HTERT RPE-1 (cell line): ENCODE data around the gene CAMTA1.
"Not testable (repeated sequence)": the region's sequence is repeated elsewhere in the genome, so short reads cannot be mapped to it uniquely, and the experiment has no call there.

ENCODE experiments used
- in situ Hi-C: fragments of 300-500 bp; cut with MboI; formaldehyde crosslinking; loops from 4 replicates; pipeline ENCODE4 v1.14.3; 2020; ENCODE audit warnings: low sequenced_read_pairs

Gene CAMTA1

DNA sequence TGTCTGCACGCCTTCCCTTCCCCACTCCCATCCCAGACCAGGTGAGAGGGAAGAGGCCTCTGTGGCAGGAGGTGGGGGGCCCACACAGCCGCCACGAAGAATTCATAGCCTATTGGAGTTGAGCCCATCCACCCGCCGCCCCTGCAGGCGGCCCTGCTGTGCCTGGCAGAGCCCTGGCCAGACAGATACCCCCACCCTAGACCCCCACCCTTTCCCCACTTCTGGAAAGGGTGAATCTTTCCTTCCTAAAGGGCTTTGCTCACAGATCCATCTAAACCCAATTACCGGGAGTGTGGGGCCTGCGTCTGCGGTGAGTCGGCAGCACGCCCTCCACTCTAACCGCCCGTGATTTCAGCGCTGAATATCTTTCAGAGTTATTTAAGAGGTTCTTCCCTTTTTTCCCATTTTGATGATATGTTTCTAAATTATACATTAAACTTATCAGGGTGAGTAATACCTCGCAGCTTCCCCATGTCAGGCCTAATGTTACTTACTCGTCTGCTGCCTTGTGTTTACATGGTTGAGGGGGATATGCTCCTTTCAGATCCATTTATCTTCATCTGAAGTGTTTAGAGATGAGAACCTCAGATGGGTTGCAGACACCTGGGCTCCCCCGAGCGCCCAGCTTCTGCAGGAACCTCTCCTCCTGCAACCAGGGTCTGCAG is 802.0 kb downstream of the CAMTA1 start:
- in situ Hi-C loops: no loop called here

DNA sequence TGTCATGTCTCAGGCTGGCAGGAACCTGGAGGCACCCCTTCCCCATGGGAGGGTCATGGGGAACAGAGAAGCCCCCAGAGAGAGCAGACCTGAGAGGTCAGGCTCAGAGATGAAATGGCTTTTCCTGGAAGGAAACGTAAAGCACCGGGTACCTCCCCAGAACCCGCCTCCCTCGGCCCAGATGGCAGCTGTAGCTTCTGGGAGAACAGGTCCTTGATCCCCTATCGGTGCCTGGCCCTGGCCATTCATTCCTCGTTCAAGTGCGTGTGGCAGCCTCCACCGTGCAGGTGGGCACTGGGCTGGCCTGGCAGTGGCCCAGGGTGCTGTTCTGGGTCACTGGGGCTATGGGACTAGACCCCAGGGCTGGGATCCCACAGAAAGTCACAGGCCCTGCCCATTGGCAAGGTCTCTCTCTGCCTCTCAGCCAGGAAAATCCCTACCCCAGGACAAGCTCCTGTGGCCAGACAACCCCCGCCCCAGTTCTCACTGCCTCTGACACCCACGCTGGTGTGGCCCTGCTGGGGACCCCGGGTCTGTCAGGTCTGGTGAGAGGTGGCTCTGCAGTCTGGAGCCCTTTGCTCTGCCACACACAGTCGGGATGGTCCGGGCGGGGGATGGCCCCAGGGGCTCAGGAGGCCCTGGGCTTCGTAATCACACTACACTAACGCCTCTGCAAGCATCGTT is 802.7 kb downstream of the CAMTA1 start:
- in situ Hi-C loops: no loop called here

DNA sequence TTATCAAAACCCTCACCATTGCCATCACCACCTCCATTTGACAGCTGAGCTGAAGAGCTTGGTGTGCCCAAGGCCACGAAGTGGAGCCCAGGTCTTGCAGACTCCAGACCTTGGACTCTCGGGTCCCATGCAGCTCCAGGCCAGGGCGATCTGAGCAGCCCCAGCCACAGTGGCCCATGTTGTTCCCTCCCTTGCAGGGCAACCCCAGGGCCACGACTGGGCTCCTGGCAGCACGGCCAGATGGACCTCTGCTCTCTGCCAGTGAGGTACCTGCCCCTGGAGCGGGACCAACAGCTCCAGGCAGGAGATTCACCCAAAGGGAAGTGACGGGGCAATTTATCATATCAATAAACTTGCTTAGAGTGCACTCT is 803.2 kb downstream of the CAMTA1 start:
- in situ Hi-C loops: no loop called here

DNA sequence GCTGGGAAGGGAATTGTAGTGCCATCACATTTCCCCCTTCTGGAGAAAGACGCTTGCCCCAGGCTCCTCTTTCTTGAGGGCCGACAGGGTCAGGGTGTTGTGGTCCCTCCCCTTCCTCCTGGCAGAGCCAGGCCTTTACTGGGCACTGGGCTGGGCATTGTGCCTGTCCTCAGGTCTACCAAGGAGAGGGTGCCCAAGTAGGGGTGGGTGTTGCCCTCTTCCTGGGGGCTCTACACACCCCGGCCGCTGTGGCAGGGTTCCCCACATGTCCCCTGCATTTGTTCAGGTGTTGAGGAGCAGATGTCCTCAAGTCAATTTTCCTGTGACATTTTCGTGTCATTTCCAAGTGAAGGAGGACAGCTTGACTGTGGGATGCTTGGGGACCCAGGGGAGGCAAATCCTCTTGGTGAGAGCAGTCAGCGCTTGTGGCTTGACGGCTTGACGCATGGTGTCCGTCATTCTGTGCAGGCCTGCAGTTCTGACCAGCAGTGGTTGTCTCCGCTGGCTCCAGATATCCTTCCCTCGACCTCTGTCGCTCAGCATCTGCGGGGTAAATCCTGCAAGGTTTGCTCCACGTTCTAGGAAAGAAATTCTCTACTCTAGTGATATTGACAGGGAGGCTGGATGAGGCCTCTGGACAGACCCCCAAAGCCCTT is 804.0 kb downstream of the CAMTA1 start:
- in situ Hi-C loops: no loop called here

DNA sequence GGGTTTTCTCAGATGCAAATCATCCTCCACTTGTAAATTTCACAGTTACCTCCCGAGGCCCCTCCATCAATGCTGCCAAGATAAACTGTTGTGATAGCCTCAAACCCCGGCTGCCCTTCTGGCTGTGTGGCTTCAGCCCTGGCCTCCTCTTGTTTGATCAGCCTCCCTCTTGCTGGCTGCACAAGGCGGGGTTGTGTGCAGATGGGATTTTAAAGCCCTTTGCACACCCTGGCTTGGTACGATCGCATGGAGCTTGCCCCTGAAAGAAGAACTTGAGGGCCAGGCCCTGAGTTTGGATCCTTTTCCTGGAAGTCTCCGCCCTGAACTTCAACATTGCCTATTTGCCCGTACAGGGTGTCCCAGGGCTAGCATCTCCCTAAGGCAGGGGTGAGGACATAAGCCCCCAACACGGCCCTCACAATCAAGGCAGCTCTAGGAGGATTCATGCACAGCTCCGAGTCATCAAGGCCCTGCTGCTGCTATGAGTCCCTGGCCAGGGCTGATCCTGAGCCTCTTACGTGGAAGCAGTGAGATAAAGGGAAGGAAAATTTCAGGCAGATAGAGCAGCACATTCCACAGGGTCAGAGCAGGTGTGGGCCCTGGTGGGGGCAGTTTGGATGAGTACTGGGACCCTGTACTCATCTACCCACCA is 804.6 kb downstream of the CAMTA1 start:
- in situ Hi-C loops: no loop called here

DNA sequence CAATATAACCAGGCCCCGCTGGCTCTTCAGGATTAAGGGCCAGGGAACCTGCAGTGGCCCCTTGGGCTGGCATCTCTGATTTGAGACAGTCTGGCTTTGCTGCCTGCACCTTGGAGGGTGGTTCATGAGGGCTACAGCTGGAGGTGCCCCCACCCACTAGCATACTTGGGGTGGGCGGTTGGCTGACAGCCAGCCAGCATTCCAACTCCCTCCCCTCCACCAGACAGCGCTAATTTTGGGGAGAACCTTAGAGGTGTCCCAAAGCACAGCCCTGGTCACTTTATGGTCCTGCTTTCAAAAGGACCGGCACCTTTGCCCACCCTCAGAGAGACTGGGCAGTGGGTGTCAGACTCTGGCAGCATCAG is 805.2 kb downstream of the CAMTA1 start:
- in situ Hi-C loops: no loop called here

DNA sequence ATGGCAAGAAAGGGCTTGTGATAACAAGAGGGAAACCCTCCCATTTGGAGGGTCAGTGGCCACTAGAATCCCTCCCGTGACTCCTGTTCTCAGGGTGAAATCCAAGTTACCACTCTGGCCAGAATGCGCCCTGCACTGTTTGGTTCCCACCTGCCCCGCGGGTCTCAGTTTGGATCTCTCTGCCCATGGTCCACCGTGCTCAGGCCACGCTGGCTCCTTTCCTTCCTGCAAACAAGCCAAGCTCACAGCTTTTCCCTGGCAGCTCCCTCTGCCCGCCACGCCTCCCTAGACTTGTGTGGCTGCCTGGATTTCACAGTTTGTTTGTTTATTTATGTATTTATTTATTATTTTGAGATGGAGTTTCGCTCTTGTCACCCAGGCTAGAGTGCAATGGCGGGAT is 806.3 kb downstream of the CAMTA1 start:
- in situ Hi-C loops: no loop called here

DNA sequence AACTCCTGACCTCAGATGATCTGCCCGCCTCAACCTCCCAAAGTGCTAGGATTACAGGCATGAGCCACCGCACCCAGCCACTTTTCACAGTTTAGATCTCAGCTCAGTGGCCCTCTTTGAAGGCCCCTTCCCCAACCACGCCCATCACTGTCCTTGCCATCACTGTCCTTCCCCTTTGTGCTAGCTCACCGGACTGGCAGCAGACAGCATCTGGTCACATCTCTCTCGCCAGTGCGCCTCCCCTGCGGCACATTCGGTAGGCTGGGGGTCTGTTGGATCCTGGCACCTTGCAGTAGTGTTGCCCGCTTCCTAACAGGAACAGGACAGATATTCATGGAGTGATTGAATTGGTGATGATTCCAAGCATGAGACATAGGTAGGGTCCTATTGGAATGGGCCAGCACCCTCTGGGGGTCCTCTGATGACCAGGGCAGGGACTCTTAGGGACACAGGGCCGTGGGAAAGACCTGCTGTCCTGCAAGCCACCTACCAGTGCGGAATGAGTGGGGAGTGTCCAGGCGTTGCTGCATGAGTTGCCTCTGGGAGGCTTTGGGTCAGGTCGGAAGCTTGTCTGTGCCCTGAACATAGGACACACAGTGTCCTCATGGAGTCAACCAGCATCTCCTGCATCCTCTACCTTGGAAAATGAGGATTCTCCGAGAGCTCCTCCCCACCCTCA is 807.0 kb downstream of the CAMTA1 start:
- in situ Hi-C loops: no loop called here

DNA sequence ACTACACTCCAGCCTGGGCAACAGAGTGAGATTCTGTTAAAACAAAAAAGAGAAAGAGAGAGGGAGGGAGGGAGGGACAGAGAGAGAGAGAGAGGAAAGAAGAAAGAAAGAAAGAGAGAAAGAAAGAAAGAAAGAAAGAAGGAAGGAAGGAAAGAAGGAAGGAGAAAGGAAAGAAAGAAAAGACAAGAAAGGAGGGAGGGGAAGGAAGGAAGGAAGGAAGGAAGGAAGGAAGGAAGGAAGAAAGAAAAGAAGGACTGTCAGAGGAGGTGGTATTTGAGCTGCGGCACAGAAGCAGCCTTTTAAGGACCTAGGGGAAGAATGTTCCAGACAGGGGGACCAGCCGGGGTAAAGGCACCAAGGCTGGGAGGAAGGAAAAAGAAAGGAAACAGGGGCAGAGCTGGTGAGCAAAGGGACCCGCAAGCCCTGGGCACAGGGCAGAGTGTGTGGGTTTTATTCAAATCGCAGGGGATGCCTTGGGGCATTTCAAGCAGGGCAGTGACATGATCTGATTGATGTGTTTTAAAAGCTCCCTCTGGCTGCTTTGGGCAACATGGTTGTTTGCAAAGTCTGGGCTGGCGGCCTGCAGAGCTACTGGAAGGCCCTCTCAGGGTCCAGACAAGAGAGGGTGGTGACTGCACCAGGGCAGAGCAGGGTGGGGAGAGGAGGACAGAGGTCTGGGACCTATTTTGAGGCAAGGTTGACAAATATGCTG is 808.9 kb downstream of the CAMTA1 start:
- in situ Hi-C loops: no loop called here

DNA sequence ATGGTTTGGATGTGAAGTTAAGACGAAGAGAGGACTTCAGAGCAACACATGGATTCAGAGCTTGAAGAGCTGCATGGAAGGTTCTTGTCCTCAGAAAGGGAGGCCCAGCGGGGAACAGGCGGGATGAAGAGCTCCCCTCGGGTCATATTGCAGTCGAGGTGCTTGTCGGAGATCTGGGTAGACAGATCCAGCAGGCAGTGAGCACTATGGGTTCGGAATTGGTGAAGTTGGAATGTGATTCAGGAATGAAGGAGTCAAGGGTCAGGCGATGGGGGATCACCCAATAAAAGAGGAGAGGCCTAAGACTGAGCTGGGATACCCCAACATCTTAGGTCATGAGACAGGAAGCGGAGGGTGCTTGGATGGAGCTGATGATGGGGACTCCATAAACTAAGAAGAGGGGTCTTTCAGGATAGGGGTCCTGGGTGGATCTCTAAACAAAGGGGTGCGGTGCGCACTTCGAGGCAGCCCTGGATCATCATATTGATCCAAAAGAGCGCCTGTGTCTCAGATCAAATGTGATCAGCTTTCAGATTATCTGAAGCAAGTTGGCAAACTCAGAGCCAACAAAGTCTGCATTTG is 809.6 kb downstream of the CAMTA1 start:
- in situ Hi-C loops: no loop called here

DNA sequence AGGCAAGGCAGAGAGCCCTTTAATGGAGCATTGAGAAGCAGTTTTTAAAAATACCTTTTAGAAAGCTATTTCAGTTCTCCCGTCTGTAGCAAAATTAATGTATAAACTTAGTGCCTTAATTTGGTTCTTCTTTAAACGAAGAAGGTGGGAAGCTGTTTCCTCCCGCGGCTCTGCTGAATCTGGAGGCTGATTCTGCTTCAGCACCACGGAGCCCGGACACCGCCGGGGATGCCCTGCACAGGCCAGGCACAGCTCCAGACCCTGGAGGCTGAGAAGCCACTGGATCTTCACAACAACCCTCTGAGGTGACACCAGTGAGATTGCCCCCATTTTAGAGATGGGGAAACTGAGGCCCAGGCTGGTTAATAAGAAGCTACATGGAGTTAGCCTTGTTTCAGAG is 810.1 kb downstream of the CAMTA1 start:
- in situ Hi-C loops: no loop called here

DNA sequence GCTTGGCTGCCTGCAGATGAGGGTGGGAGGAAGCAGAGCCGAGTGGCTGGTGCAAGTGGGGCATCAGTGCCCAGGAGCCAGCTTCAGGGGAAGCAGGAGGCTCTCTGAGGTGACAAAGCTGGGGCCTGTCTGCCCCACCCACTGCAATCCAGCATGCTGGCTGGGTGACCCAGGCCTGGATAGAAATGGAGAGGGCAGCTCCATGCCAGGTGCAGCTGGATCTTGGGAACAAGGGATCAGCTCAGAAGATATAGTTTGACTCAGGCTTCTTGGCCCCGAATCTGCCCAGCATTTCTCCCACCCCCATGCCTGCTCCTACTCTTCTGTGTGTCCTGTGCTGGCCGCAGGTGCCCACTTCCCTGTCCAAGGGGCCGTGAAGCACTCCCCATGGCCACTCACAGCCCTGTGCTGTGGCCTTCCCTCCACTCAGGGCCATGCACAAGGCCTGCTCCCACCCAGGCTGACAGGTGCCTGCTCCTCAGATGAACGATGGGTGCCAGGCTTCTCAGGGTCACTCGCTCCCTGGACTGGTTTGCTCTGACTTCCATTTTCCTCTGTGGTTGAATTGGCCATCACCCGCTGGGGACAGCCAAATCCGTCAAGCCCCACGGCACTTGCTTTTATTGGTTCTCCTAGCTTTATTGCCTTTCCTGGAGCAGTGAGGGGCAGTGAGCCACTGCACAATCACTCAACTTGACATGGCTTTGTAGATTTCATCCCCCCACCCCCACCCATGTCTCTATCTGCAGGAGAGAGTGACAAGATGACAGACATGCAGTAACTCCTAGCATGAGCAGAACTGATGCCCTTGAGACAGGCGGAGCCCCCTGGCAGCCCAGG is 811.1 kb downstream of the CAMTA1 start:
- in situ Hi-C loops: no loop called here

DNA sequence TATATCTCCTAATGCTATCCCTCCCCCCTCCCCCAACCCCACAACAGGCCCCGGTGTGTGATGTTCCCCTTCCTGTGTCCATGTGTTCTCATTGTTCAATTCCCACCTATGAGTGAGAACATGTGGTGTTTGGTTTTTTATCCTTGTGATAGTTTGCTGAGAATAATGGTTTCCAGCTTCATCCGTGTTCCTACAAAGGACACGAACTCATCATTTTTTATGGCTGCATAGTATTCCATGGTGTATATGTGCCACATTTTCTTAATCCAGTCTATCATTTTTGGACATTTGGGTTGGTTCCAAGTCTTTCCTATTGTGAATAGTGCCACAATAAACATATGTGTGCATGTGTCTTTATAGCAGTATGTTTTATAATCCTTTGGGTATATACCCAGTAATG is 812.8 kb downstream of the CAMTA1 start:
- in situ Hi-C loops: not testable (repeated sequence)

DNA sequence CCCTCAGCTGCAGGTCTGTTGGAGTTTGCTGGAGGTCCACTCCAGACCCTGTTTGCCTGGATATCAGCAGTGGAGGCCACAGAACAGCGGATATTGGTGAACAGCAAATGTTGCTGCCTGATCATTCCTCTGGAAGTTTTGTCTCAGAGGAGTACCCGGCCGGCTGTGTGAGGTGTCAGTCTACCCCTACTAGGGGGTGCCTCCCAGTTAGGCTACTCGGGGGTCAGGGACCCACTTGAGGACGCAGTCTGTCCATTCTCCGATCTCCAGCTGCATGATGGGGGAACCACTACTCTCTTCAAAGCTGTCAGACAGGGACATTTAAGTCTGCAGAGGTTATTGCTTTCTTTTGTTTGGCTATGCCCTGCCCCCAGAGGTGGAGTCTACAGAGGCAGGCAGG is 819.7 kb downstream of the CAMTA1 start:
- in situ Hi-C loops: not testable (repeated sequence)

DNA sequence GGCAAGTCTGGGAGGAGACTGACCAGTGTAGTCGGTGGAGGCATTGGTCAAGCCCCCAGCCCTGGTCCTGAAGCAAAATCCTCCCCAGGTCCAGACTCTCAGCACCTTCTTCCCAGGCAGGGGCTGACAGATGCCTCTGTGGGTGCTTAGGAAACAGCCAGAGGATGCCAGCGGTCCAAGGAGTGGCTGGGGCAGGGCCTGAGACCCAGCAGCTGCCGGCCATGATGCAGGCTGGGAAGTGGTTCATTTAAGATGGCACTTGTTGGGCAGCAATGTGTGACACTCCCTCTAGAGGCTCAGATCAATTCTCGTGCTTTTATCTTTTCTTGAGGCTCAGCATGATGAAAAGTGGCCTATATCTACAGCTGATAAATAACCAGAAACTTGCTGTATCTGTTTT is 820.8 kb downstream of the CAMTA1 start:
- in situ Hi-C loops: no loop called here

DNA sequence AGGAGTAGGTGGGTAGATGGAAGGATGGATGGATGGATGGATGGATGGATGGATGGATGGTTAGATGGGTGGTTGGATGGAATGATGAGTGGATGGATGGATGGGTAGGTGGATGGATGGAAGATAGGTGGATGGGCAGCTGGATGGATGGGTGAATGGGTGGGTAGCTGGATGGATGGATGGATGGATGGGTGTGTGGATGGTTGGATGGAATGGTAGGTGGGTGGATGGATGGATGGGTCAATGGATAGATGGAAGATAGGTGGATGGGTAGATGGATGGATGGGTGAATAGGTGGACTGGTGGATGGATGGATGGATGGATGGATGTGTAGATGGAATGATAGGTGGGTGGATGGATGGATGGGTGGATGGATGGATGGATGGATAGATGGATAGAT is 821.8 kb downstream of the CAMTA1 start:
- in situ Hi-C loops: no loop called here

DNA sequence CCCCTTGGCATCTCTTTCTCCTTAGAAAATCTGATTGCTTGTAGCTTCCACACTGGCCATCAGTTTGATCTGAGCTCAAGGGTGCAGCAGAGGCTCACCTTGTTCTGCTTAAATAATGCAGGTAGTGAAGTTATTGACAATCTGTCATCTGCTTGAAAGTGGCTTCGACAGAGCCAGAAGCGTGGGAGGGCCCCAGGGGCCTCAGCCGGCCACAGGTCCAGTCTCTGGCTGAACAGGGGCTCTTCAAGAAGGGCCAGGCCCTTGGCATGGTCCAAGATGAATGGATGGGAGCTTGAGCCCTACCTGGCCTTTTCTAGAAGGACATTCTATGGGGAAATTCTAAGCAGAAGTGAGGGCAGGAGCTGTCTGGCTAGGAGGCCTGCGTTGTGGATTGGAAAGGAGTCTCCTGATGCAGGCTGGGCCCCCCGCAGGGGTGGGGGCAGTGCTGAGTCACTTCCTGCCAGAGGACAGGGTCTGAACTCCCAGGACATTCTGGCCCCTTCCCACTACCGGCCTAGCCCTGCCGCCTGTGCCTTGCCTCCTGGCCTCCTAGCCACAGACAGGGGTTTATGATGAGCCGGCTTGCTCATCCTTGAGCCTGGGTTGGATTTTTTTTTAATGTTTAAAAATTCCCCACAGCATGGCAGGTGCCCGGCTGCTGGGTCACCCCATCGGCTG is 823.5 kb downstream of the CAMTA1 start:
- in situ Hi-C loops: no loop called here

DNA sequence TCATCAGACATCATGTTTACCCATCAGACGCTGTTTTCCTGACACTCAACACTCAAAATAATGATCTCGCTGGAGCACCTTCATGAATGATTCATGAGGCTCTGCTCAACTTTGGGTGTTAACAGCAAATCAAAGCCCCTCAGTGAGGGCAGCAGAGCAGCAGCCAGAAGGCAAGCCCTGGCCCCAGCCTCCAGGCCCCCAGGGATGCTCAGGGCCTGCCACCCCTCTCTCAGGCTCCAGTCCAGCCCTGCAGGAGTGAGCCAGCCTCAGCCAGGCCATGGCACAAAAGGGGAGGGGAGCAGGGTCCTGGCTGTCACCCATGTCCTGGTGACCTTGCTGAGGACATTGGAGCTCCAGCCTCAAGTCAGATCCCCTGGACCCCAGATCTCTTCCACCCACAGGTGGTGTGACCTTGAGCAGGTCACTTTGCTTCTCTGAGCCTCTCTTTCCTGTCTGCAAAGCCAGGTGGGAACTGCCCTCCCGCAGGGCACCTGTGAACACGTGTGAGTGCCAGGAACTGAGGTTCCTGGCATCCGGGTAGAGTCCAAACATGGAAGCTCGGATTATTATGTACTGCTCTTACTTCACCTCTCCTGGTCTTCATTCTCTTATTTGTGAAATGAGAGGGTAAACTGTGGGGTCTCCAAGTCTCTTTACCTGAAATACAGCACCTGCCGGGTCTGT is 824.2 kb downstream of the CAMTA1 start:
- in situ Hi-C loops: no loop called here
